GM12891 (cell line): Measurements from ENCODE around the gene RALGAPA1.

ENCODE experiments used
- PAX5 ChIP-seq: IDR thresholded peaks from 2 replicates; pipeline ENCODE4 v1.6.1; 2011; ENCODE audit warnings: low read length, moderate library complexity, mild to moderate bottlenecking; ENCODE audit not compliant: insufficient read depth, severe bottlenecking
- POLR2A ChIP-seq: IDR thresholded peaks from 2 replicates; pipeline ENCODE4 v1.6.1; 2011; ENCODE audit warnings: low read depth, low read length, control low read depth
- POLR2AphosphoS5 ChIP-seq: IDR thresholded peaks from 2 replicates; pipeline ENCODE4 v1.6.1; 2011; ENCODE audit warnings: low read depth, low read length, control low read depth
- TAF1 ChIP-seq: IDR thresholded peaks from 2 replicates; pipeline ENCODE4 v1.6.1; 2011; ENCODE audit warnings: low read depth, low read length, control low read depth

DNA sequence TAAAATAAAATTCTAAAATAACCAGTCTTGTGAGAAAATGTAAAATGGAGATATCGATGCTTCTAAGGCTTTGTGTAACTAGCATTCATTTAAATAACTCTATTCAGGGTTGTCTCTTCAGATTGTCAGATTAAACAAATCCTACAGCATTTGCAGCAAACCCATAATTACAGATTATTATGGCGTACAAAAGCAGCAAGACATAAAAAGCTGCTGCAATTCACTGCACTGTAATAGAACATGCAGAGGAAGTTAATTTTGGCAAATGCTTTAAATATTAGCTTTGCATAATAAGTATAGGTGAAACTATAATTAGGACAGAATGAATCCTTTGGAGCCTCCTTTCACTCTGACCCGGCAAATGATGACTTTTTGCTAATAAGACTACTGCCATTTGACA is 176.8 kb downstream of the RALGAPA1 start:
- no peak for TF ChIP-seq POLR2AphosphoS5
- TF ChIP-seq POLR2A: no peak
- no peak for TF ChIP-seq PAX5
- no peak for TF ChIP-seq TAF1
